SK-N-SH (cell line): ENCODE data around the gene KLHL21. TPM values are rescaled to one million over a fixed set of nuclear protein-coding genes. Genes with fewer than 3 reads are reported as not detected.

Experiments
- CTCF ChIA-PET: fragments of 300-600, 350-600 bp; formaldehyde crosslinking; extraction: SDS; loops from one replicate; lab custom pipeline; 2021; lab: Yijun Ruan, JAX
- POLR2A ChIA-PET: fragments of 350-600 bp; sonication (Branson Sonifier 250); formaldehyde crosslinking; extraction: SDS; loops from one replicate; lab custom pipeline; 2020; ENCODE audit warnings: antibody characterized with exemption, inconsistent platforms; lab: Yijun Ruan, JAX
- DNase-seq: peaks from one replicate; pipeline ENCODE4 v3.0.0; 2012
- H2AFZ ChIP-seq: fragments of 200-600 bp; sonication (generic); 2 replicates; pipeline ENCODE4 v1.8.1; 2016; ENCODE audit warnings: antibody characterized with exemption, mild to moderate bottlenecking, low read depth
- H3F3A ChIP-seq: fragments of 200-600 bp; sonication (generic); replicated peaks from 2 replicates; pipeline ENCODE3; 2016; ENCODE audit warnings: antibody characterized with exemption, mild to moderate bottlenecking; ENCODE audit not compliant: insufficient read depth
- H3K27ac ChIP-seq, 2 experiments: fragments of 200-500 bp in 1 of 2; fragments of 200-600 bp in 1 of 2; sonication (Bioruptor generic) in 1 of 2; sonication (generic), shearing (Covaris generic) in 1 of 2; 2 replicates each; pipeline versions ENCODE4 v1.5.1 to v1.6.1; 2014 to 2016; ENCODE audit warnings: low read depth in 2 of 2, inconsistent platforms in 1 of 2, low read length in 1 of 2, mild to moderate bottlenecking in 1 of 2, mixed read lengths in 1 of 2
- H3K27me3 ChIP-seq: fragments of 200-600 bp; sonication (generic), shearing (Covaris generic); 2 replicates; pipeline ENCODE4 v1.6.1; 2016; ENCODE audit warnings: mixed run types; ENCODE audit not compliant: insufficient read depth
- H3K36me3 ChIP-seq, 2 experiments: fragments of 200-500 bp in 1 of 2; fragments of 200-600 bp in 1 of 2; sonication (Bioruptor generic) in 1 of 2; sonication (generic) in 1 of 2; replicated peaks in 1 of 2; 2 replicates each; pipeline versions ENCODE3 to v1.5.1; 2014 to 2016; ENCODE audit warnings: low read length in 1 of 2, mild to moderate bottlenecking in 1 of 2; ENCODE audit not compliant: insufficient read depth in 2 of 2, control insufficient read depth in 1 of 2
- H3K4me1 ChIP-seq, 2 experiments: fragments of 200-500 bp in 1 of 2; fragments of 200-600 bp in 1 of 2; sonication (Bioruptor generic) in 1 of 2; sonication (generic), shearing (Covaris generic) in 1 of 2; 2 replicates each; pipeline versions ENCODE4 v1.5.1 to v1.6.1; 2014 to 2016; ENCODE audit warnings: low read depth in 1 of 2, low read length in 1 of 2, mixed run types in 1 of 2; ENCODE audit not compliant: insufficient read depth in 2 of 2, control insufficient read depth in 1 of 2
- H3K4me2 ChIP-seq: fragments of 200-600 bp; sonication (generic), shearing (Covaris generic); 2 replicates; pipeline ENCODE4 v1.6.1; 2017; ENCODE audit warnings: mixed run types
- H3K4me3 ChIP-seq, 2 experiments: fragments of 200-500 bp in 1 of 2; fragments of 200-600 bp in 1 of 2; sonication (Bioruptor generic) in 1 of 2; sonication (generic), shearing (Covaris generic) in 1 of 2; 2 replicates each; pipeline versions ENCODE4 v1.5.1 to v1.8.1; 2014 to 2016; ENCODE audit warnings: low read depth in 2 of 2, inconsistent platforms in 1 of 2, low read length in 1 of 2, mild to moderate bottlenecking in 1 of 2, mixed read lengths in 1 of 2, moderate library complexity in 1 of 2
- H3K79me2 ChIP-seq: fragments of 200-600 bp; sonication (generic); 2 replicates; pipeline ENCODE4 v1.8.1; 2017; ENCODE audit warnings: mild to moderate bottlenecking; ENCODE audit not compliant: insufficient read depth
- H3K9ac ChIP-seq: fragments of 200-600 bp; sonication (generic); 2 replicates; pipeline ENCODE4 v1.6.1; 2017; ENCODE audit warnings: mixed run types
- H3K9me2 ChIP-seq: fragments of 200-600 bp; sonication (generic); 2 replicates; pipeline ENCODE4 v1.6.1; 2017; ENCODE audit warnings: mixed run types
- H3K9me3 ChIP-seq: fragments of 200-600 bp; sonication (generic); 2 replicates; pipeline ENCODE4 v1.6.1; 2017; ENCODE audit warnings: mixed run types, mild to moderate bottlenecking, moderate library complexity
- H4K20me1 ChIP-seq: fragments of 200-600 bp; sonication (generic); 2 replicates; pipeline ENCODE4 v1.6.1; 2017; ENCODE audit warnings: mild to moderate bottlenecking, mixed run types; ENCODE audit not compliant: insufficient read depth
- EP300 ChIP-seq, 2 experiments: IDR thresholded peaks; 2 replicates each; pipeline versions ENCODE4 v1.4.0 to v1.6.1; 2012; ENCODE audit warnings: borderline replicate concordance in 1 of 2, low read depth in 1 of 2, low read length in 1 of 2
- EZH2phosphoT487 ChIP-seq: fragments of 200-600 bp; sonication (generic); IDR thresholded peaks from 2 replicates; pipeline ENCODE4 v1.6.1; 2017; ENCODE audit warnings: low read depth, mixed run types, mild to moderate bottlenecking, antibody characterized with exemption, moderate library complexity, borderline replicate concordance
- FOSL2 ChIP-seq: IDR thresholded peaks from 2 replicates; pipeline ENCODE4 v1.4.0; 2012; ENCODE audit warnings: low read depth, mild to moderate bottlenecking, moderate library complexity, borderline replicate concordance
- IRF3 ChIP-seq: fragments of 150-350 bp; IDR thresholded peaks from 2 replicates; pipeline ENCODE4 v1.6.1; 2016; ENCODE audit warnings: mild to moderate bottlenecking, low read depth, low read length
- JUND ChIP-seq: IDR thresholded peaks from 2 replicates; pipeline ENCODE4 v1.4.0; 2012
- MEF2A ChIP-seq: IDR thresholded peaks from 2 replicates; pipeline ENCODE4 v1.4.0; 2012; ENCODE audit warnings: low read depth, borderline replicate concordance
- POLR2AphosphoS5 ChIP-seq: IDR thresholded peaks from 2 replicates; pipeline ENCODE4 v1.6.1; 2012; ENCODE audit warnings: low read depth, low read length
- RCOR1 ChIP-seq: fragments of 150-350 bp; IDR thresholded peaks from 2 replicates; pipeline ENCODE4 v1.6.1; 2017; ENCODE audit warnings: antibody characterized with exemption, low read length
- REST ChIP-seq: IDR thresholded peaks from 2 replicates; pipeline ENCODE4 v1.6.1; 2012; ENCODE audit warnings: mild to moderate bottlenecking, low read depth, low read length, moderate library complexity
- RFX5 ChIP-seq: IDR thresholded peaks from 2 replicates; pipeline ENCODE4 v1.6.1; 2012; ENCODE audit warnings: mild to moderate bottlenecking, improper control_type of control experiment, low read length
- RXRA ChIP-seq: IDR thresholded peaks from 2 replicates; pipeline ENCODE4 v1.4.0; 2012; ENCODE audit warnings: low read depth, mild to moderate bottlenecking, borderline replicate concordance
- SIN3A ChIP-seq: IDR thresholded peaks from 2 replicates; pipeline ENCODE4 v1.6.1; 2012; ENCODE audit warnings: low read depth, mild to moderate bottlenecking, low read length, moderate library complexity, borderline replicate concordance
- SMC3 ChIP-seq: IDR thresholded peaks from 2 replicates; pipeline ENCODE4 v1.6.1; 2012; ENCODE audit warnings: low read depth, low read length, improper control_type of control experiment
- TCF12 ChIP-seq: IDR thresholded peaks from 2 replicates; pipeline ENCODE4 v1.4.0; 2012
- TEAD4 ChIP-seq: IDR thresholded peaks from 2 replicates; pipeline ENCODE4 v1.4.0; 2012; ENCODE audit warnings: mild to moderate bottlenecking, borderline replicate concordance; ENCODE audit not compliant: insufficient read depth
- YY1 ChIP-seq: IDR thresholded peaks from 2 replicates; pipeline ENCODE4 v1.4.0; 2012; ENCODE audit warnings: low read depth, mild to moderate bottlenecking
- ZBTB33 ChIP-seq: IDR thresholded peaks from 2 replicates; pipeline ENCODE4 v1.4.0; 2012; ENCODE audit warnings: low read depth, borderline replicate concordance
- WGBS: methylation state at CpG from one replicate; pipeline ENCODE4 v1.1.6; 2017; ENCODE audit warnings: low lambda C conversion rate; 5-methylcytosine and 5-hydroxymethylcytosine counted together
- polyA plus RNA-seq, 3 experiments: library from polyadenylated mRNA; depleted of rRNA; stranded (reverse); fragments of >200 nt; gene quantifications; 2 replicates each; pipeline ENCODE4 v1.2.3, GENCODE V29; 2012
- TF ChIP-seq, protein P1 (sequence below): IDR thresholded peaks from 2 replicates; pipeline ENCODE4 v1.4.0; 2012; ENCODE audit warnings: low read depth
- TF ChIP-seq, protein P2 (sequence below): fragments of 150-350 bp; IDR thresholded peaks from 2 replicates; pipeline ENCODE4 v1.6.1; 2017; ENCODE audit warnings: antibody characterized with exemption, low read length, low read depth, borderline replicate concordance
- TF ChIP-seq, protein P3 (sequence below): fragments of 200-600 bp; sonication (generic); IDR thresholded peaks from 2 replicates; pipeline ENCODE4 v1.6.1; 2017; ENCODE audit warnings: antibody characterized with exemption, mild to moderate bottlenecking, moderate library complexity

KLHL21 gene
- polyA plus RNA-seq, 1 of the 3 experiments (the other 2 are of a cell fraction) = 12.5 TPM

DNA sequence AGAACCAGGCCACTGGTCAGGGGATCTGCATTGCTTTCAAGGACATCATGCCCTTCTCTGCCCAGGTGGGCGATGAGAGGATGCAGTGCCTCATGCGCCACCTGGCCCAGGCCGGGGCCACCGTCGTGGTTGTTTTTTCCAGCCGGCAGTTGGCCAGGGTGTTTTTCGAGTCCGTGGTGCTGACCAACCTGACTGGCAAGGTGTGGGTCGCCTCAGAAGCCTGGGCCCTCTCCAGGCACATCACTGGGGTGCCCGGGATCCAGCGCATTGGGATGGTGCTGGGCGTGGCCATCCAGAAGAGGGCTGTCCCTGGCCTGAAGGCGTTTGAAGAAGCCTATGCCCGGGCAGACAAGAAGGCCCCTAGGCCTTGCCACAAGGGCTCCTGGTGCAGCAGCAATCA is 27.9 kb downstream of the KLHL21 start:
- 68% methylated on average over 4 of the region's 14 CpGs for WGBS
- Histone ChIP-seq H3K4me2 (no peak overlapping the region), H3F3A (no peaks in the 10 kb centered on the region), H3K27me3 (no peaks in the 10 kb centered on the region), H3K4me1 (peaks cover 6 to 15% of the 10 kb centered on the region in 2 experiments; a peak in 1 of 4 replicates), H3K79me2 (no peaks in the 10 kb centered on the region), H3K36me3 (no peaks in the 10 kb centered on the region), H2AFZ (no peak overlapping the region), H3K4me3 (no peak overlapping the region), H3K9ac (no peak overlapping the region), H4K20me1 (no peaks in the 10 kb centered on the region), H3K9me3 (no peaks in the 10 kb centered on the region), H3K9me2 (no peaks in the 10 kb centered on the region), H3K27ac (no peak overlapping the region)
- DNase-seq = peak; percentile 10
- ChIA-PET POLR2A (no interaction called here), CTCF (interaction anchor here (1.2 to 1.4 kb wide), 2 partner anchors 20 to 53 kb away, joined by 3 to 7 read pairs; partner anchors contain the start of gene NOL9)
- TF ChIP-seq RXRA (no peak), POLR2AphosphoS5 (no peak), MEF2A (no peak), IRF3 (no peak), ZBTB33 (no peak), YY1 (no peak), RFX5 (no peak), SMC3 (no peak), JUND (no peak), TEAD4 (no peak), EZH2phosphoT487 (no peak), SIN3A (no peak), REST (no peak), RCOR1 (no peak), EP300 (IDR thresholded peaks at IDR 0.05; ENCODE audit: borderline replicate concordance in 1 of 2, low read depth in 1 of 2, low read length in 1 of 2) (no peak), TCF12 (no peak), FOSL2 (no peak)
- TF ChIP-seq, protein P1, sequence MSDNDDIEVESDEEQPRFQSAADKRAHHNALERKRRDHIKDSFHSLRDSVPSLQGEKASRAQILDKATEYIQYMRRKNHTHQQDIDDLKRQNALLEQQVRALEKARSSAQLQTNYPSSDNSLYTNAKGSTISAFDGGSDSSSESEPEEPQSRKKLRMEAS = no peak
- TF ChIP-seq, protein P2, sequence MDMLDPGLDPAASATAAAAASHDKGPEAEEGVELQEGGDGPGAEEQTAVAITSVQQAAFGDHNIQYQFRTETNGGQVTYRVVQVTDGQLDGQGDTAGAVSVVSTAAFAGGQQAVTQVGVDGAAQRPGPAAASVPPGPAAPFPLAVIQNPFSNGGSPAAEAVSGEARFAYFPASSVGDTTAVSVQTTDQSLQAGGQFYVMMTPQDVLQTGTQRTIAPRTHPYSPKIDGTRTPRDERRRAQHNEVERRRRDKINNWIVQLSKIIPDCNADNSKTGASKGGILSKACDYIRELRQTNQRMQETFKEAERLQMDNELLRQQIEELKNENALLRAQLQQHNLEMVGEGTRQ = no peak
- TF ChIP-seq, protein P3, sequence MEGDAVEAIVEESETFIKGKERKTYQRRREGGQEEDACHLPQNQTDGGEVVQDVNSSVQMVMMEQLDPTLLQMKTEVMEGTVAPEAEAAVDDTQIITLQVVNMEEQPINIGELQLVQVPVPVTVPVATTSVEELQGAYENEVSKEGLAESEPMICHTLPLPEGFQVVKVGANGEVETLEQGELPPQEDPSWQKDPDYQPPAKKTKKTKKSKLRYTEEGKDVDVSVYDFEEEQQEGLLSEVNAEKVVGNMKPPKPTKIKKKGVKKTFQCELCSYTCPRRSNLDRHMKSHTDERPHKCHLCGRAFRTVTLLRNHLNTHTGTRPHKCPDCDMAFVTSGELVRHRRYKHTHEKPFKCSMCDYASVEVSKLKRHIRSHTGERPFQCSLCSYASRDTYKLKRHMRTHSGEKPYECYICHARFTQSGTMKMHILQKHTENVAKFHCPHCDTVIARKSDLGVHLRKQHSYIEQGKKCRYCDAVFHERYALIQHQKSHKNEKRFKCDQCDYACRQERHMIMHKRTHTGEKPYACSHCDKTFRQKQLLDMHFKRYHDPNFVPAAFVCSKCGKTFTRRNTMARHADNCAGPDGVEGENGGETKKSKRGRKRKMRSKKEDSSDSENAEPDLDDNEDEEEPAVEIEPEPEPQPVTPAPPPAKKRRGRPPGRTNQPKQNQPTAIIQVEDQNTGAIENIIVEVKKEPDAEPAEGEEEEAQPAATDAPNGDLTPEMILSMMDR = no peak
